Kidney tubule cell (primary cell): Measurements from ENCODE around the gene FBXO3.

Experiments
- DNase-seq: peaks from one replicate; pipeline ENCODE4 v3.0.0-alpha.2; 2018; ENCODE audit warnings: low spot score

The FBXO3 gene

DNA sequence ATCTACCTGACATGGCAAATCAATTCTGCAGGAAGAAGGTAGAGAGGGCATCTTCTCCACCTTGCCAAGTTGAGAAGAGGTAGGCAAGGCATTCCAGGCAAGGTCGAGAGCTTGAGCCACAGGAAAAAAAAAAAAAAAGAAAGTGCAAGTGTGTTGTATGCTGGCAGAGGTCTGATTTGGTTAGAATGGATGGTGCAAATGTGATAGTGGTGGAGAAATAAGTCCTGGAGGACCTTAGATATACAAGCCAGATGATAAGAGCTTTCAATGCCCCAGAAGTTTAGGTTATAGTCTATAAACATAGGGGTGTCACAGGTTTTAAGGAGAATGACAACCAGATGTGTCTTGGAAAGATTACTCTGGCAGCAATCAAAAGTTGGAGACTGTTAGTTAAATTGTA lies 1.4 kb downstream of the FBXO3 start:
- no peak for DNase-seq

- DNase-seq, result peak; percentile 90
Observed at GRCh38 chr11:33772300-33772699, 2.0 kb downstream of the FBXO3 start.

DNA sequence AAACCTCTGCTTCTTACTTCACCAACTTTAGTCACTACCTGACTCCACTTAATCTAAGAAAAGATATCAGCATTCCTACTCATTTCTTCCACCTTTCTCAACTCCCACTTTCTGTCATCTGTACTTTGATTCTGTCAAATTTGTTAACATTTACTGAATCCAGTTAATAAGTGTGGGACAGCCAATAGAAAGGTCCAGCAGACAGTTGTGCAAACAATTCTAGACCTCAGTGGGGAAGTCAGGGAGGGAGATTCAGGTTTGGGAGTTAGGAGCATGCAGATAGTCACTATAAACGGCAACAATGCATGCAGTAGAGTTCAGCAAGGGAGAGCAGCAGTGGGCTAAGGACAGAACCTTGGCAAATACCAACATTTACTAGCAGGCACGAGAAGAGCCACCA lies 4.1 kb downstream of the FBXO3 start:
- no peak for DNase-seq

DNA sequence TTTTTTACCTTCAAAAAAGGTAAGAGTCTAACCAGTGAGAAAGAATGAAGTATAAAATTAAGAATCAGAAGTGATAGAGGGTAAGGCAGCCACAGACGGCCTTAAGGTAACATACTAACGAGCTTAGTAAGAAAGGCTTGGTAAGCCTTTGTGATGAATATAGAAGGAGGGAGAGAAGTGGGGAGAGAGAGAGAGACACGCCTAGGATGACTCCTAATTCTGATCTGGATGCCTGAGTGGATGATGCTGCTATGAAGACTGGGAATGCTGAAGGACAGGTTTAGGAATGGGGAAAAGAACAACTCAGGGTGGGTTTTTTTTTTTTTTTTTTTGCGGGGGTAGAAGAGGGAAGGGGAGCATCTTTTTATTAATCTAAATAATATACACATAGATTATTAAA lies 4.8 kb downstream of the FBXO3 start:
- DNase-seq, result peak; percentile 49

GRCh38 chr11:33767624-33768023 lies 6.7 kb downstream of the FBXO3 start:
- DNase-seq, result no peak

- DNase-seq, result no peak
Observed at GRCh38 chr11:33766085-33766484, 8.2 kb downstream of the FBXO3 start.

- DNase-seq, result no peak
Observed at GRCh38 chr11:33761471-33761870, 12.8 kb downstream of the FBXO3 start.

- peak; percentile 37 for DNase-seq
Observed at GRCh38 chr11:33753304-33753967, 20.9 kb downstream of the FBXO3 start.

DNA sequence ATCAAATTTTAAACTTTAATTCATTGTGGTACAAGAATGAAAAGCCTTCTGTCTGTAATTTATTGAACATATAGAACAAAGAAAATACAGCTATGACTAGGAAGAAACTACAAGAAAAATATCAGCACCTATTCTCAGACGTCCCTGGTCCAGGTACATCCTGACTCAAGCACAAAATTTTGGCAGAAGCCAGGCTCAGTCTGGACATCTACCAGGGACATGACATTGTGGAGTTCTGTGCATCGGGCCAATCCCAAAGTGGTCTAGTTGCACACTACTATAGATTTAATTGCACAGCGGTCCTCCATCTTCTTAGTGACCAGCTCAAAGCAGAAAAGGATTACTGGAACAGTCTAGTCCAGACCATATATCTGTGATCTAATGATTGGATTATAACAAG lies 22.4 kb downstream of the FBXO3 start:
- DNase-seq, result no peak

GRCh38 chr11:33747979-33748378 lies 26.3 kb downstream of the FBXO3 start:
- no peak for DNase-seq

DNA sequence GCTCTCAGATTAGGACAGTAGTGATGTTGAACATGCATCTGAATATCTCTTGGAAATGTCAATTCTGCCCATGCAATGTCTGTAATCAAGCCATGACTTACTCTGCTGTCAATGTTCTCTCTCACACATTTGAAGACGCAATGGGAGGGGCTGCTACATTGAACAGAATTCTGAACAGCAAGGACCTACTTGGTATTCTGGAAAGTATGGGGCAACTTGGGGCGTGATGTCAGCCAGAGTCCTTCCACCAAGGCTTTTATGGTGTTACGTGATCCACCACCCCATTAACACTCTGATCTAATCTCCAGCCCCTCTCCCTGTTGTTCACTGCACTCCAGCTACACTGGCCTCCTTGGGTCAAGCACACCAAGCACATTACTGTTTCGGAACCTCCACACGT lies 31.0 kb downstream of the FBXO3 start:
- DNase-seq, result no peak

- peak; percentile 37 for DNase-seq
Observed at GRCh38 chr11:33742249-33742851, 32.0 kb downstream of the FBXO3 start.

GRCh38 chr11:33741806-33742205 lies 32.5 kb downstream of the FBXO3 start:
- DNase-seq, result no peak

GRCh38 chr11:33737362-33737821 lies 36.9 kb downstream of the FBXO3 start:
- DNase-seq, result no peak

DNA sequence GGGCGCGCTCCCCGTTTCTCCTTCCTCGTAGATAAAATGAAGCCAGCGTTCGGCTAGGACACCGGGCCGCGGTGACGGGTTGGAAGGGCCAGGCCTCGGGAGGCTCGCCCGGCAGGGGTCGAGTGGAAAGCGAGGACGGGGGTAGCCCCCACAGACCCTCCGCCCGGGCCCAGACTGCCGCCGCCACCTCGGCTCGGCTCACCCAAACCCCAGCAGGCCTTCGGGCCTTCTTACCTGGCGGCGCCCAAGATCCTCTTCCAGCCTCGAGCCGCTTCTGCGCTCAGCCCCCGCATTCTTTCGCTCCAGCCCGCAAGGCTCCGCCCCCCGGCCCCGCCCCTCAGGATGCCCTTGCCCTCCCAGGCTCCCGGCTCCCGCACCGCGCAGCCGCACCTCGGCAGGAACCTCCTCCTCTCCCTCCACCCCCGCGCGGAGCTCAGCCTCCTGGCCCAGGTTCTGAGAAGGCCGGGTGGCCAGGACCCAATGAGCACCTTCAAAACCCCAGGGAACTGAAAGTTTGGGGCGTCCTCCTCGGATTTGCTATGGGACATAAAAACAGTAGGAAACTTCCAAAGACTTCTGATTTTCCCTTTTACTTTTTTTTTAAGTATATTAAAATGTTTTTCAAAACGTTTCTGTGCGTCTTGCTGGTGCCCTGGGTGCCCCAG lies 38.0 kb downstream of the FBXO3 start, which contains the start of gene CD59:
Gene CD59 (minus strand): TSS at position 276 of the 665 bp plus-strand sequence. CDS start 13,978 bp downstream, outside the sequence.
- peak; percentile 94 for DNase-seq

DNA sequence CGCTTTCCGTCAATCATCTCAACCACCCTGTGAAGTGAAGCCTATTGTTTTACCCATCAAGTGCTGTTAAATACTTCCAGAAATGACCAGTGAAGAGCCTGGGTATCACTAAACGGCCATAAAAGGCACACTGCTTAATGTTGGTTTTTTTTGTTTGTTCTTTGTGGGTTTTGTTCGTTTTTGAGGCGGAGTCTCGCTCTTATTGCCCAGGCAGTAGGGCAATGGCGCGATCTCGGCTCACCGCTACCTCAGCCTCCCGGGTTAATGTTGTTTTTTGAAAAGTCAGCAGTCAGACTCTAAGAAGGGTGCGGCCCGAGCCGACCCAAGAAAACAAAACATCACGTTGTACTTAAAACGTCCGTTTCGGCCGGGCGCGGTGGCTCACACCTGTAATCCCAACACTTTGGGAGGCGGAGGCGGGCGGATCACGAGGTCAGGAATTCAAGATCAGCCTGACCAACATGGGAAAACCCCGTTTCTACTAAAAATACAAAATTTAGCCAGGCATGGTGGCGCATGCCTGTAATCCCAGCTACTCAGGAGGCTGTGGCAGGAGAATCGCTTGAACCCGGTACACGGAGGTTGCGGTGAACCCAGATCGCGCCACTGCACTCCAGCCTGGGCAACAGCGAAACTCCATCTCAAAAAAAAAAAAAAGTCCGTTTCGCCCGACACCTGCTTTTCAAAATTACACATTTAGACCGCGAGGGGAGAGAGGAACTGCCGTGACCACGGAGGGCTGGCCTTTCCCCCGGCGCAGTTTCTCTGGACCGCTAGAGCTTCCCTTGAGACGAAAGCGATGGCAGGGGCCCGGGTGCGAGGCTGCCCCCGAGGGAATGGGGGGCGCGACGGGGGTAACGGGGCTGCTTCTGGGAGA lies 38.8 kb downstream of the FBXO3 start:
- DNase-seq, result peak; percentile 53

GRCh38 chr11:33734441-33735270 lies 39.7 kb downstream of the FBXO3 start:
- peak; percentile 36 for DNase-seq

- peak; percentile 39 for DNase-seq
Observed at GRCh38 chr11:33733980-33734379, 40.3 kb downstream of the FBXO3 start.

DNA sequence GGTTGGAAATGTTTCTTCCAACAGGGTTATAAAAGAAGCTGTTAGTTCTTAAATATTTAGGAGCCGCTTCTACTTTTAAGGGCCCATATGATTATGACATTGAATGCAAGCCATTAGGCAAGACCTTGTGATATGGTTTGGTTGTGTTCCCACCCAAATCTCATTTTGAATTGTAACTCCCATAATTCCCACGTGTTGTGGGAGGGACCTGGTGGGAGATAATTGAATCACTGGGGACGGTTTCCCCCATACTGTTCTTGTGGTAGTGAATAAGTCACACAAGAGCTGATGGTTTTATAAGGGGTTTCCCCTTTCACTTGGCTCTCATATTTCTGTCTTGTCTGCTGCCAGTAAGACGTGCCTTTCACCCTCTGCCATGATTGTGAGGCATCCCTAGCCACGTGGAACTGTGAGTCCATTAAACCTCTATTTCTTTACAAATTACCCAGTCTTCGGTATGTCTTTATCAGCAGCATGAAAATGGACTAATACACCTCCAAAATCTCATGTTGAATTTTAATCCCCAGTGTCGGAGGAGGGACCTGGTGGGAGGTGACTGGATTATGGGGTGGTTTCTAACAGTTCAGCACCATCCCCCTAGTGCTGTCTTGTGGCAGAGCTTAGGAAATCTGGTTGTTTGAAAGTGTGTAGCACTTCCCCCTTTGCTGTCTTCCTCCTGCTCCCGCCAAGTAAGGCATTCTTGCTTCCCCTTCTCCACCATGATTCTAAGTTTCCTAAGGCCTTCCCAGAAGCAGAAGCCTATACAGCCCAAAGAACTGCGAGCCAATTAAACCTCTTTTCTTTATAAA lies 42.4 kb downstream of the FBXO3 start:
- DNase-seq, result peak; percentile 57

- no peak for DNase-seq
Observed at GRCh38 chr11:33730716-33731115, 43.6 kb downstream of the FBXO3 start.
